Measurements from ENCODE around the gene IL16. TPM values are rescaled to one million over a fixed set of nuclear protein-coding genes. Genes with fewer than 3 reads are reported as not detected.

The IL16 gene
- total and polyA plus RNA-seq, 9 of the 15 experiments (the other 6 are each of a cell fraction or from before 2014, with no cell fraction given), result 1.4 to 18.8 (median 10.6) TPM

GRCh38 chr15:81265944-81266775, 69.5 kb downstream of the IL16 start (continued):
- TF ChIP-seq, protein P1, sequence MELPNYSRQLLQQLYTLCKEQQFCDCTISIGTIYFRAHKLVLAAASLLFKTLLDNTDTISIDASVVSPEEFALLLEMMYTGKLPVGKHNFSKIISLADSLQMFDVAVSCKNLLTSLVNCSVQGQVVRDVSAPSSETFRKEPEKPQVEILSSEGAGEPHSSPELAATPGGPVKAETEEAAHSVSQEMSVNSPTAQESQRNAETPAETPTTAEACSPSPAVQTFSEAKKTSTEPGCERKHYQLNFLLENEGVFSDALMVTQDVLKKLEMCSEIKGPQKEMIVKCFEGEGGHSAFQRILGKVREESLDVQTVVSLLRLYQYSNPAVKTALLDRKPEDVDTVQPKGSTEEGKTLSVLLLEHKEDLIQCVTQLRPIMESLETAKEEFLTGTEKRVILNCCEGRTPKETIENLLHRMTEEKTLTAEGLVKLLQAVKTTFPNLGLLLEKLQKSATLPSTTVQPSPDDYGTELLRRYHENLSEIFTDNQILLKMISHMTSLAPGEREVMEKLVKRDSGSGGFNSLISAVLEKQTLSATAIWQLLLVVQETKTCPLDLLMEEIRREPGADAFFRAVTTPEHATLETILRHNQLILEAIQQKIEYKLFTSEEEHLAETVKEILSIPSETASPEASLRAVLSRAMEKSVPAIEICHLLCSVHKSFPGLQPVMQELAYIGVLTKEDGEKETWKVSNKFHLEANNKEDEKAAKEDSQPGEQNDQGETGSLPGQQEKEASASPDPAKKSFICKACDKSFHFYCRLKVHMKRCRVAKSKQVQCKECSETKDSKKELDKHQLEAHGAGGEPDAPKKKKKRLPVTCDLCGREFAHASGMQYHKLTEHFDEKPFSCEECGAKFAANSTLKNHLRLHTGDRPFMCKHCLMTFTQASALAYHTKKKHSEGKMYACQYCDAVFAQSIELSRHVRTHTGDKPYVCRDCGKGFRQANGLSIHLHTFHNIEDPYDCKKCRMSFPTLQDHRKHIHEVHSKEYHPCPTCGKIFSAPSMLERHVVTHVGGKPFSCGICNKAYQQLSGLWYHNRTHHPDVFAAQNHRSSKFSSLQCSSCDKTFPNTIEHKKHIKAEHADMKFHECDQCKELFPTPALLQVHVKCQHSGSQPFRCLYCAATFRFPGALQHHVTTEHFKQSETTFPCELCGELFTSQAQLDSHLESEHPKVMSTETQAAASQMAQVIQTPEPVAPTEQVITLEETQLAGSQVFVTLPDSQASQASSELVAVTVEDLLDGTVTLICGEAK (IDR thresholded peaks at IDR 0.05), result no peak
- TF ChIP-seq, protein P1 (CRISPR knock-in tag; IDR thresholded peaks at IDR 0.05), result no peak
- 0 out of 2 replicates have a peak, but pooled peaks have one; percentile 19 for TF ChIP-seq SOX6 (IDR thresholded peaks at IDR 0.05)
- no peak for TF ChIP-seq MAFF (IDR thresholded peaks at IDR 0.05; ENCODE audit: low read length)
- no peak for TF ChIP-seq FOXJ2 (tag; IDR thresholded peaks at IDR 0.05)
- no peak for TF ChIP-seq ZNF707 (CRISPR knock-in tag; conservative IDR thresholded peaks at IDR 0.05)
- no peak for TF ChIP-seq ZBTB5 (IDR thresholded peaks at IDR 0.05)
- TF ChIP-seq MLX (CRISPR knock-in tag; conservative IDR thresholded peaks at IDR 0.05), result no peak
- peak; percentile 55 to 75 for TF ChIP-seq E2F6 (IDR thresholded peaks at IDR 0.05; ENCODE audit: borderline replicate concordance in 1 of 2, extremely low read depth in 1 of 2, insufficient read depth in 1 of 2, insufficient read length in 1 of 2, low read depth in 1 of 2, low read length in 1 of 2, poor library complexity in 1 of 2, severe bottlenecking in 1 of 2)
- TF ChIP-seq LEF1 (IDR thresholded peaks at IDR 0.05), result no peak
- TF ChIP-seq TEAD2 (tag; IDR thresholded peaks at IDR 0.05), result no peak
- TF ChIP-seq, protein P2, sequence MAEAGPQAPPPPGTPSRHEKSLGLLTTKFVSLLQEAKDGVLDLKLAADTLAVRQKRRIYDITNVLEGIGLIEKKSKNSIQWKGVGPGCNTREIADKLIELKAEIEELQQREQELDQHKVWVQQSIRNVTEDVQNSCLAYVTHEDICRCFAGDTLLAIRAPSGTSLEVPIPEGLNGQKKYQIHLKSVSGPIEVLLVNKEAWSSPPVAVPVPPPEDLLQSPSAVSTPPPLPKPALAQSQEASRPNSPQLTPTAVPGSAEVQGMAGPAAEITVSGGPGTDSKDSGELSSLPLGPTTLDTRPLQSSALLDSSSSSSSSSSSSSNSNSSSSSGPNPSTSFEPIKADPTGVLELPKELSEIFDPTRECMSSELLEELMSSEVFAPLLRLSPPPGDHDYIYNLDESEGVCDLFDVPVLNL (CRISPR knock-in tag; IDR thresholded peaks at IDR 0.05; ENCODE audit: low read depth), result no peak
